ENCODE measurements around the gene SMARCA5.

SMARCA5 gene

DNA sequence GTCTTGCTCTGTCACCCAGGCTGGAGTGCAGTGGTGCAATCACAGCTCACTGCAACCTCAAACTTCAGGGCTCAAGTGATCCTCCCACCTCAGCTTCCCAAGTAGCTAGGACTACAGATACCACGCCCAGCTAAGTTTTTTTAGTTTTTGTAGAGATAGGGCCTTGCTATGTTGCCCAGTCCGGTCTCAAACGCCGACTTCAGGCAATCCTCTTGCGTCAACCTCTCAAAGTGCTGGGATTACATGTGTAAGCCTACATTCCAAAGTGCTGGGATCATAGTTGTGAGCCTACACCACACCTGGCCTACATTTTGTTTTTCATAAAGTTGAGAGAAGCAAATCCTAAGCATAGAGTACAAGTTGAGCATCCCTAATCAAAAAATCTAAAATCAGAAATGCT is 42.2 kb downstream of the SMARCA5 start:
- H3K4me3 ChIP-seq (ENCODE audit: control insufficient read depth, low read depth, low read length) = no peak overlapping the region
- no peak for TF ChIP-seq CTCF (IDR thresholded peaks at IDR 0.05; ENCODE audit: control insufficient read depth, insufficient read depth, low read depth, low read length, missing control alignments)
- DNase-seq (ENCODE audit: low read depth) = no peak

GRCh38 chr4:143558286-143558685 is 44.8 kb downstream of the SMARCA5 start:
- no peak overlapping the region for H3K4me3 ChIP-seq (ENCODE audit: control insufficient read depth, low read depth, low read length)
- no peak for DNase-seq (ENCODE audit: low read depth)
- TF ChIP-seq CTCF (IDR thresholded peaks at IDR 0.05; ENCODE audit: control insufficient read depth, insufficient read depth, low read depth, low read length, missing control alignments) = no peak

DNA sequence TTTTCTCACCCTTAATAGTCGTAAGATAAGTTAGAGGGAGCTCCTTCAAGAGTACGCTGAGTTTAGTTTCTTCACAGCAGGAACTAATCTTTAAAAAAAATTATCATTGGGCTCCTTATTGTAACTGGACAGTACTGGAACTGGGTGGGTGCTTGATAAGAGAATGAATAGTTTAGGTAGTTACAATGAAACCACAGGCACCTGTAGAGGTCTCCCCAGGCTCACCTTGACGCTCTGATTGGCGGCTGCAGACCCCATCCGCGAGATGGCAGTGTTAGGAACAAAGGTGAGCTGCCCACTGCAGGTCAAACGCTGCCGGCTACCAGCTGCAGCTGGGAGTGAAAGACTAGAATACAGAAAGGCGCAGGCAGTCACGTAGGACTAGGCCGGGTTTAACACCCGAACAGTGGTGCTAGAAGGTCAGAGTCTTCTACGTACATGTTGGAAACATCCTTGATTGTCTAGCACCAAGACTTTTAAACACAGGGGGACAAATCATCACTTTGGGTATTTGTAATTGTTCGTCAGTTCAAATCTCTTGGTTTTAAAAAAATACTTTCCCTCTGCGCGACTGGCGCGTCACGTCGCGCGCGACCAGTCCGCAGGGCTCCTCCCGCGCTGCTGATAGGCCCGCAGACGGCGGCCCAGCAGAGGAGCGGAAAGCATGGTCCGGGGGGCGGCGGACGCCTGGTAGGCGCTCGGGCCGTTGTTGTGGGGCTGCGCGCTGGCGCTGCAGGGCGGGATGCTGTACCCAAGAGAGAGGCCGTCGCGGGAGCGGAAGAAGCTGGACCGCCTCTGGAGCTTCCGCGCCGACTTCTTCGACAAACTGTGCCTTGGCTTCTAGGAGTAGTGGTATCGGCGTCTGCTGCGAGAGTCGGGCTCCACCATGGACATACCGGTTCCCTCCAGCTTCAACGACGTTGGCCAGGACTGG is 45.6 kb downstream of the SMARCA5 start:
- DNase-seq (ENCODE audit: low read depth) = peak; percentile 2
- peak; percentile 41 for TF ChIP-seq CTCF (IDR thresholded peaks at IDR 0.05; ENCODE audit: control insufficient read depth, insufficient read depth, low read depth, low read length, missing control alignments)
- H3K4me3 ChIP-seq (ENCODE audit: control insufficient read depth, low read depth, low read length) = peak overlapping the region; percentile 65

DNA sequence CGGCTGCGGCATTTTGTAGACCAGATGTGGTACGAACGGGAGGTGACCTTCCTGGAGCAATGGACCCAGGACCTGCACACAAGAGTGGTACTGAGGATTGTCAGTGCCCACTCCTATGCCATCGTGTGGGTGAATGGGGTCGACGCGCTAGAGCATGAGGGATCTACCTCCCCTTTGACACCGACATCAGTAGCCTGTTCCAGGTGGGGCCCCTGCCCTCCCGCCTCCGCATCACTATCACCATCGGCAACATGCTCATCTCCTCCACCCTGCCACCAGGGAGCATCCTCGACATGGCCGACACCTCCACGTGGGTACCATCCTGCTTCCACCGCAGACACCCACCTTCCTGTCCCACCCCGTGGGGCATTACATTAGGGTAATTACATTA is 46.2 kb downstream of the SMARCA5 start:
- DNase-seq (ENCODE audit: low read depth) = no peak

DNA sequence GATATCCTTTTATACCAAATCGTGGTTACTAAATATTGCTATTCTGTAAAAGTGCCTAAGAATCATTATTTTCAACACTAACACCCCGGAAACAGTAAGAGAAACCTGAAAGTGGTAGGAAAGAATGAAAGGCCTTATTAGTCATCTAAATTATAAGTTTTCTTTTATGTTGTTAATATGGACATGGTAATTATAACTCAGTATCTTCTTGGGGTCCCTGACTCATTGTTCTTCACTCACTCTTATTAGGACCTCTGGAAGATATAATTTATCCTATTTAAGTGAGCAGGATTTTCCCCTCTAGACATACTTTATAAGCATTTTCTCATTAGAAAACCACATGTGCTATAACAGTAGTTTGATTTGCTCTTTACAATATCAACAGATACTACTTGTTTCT is 51.0 kb downstream of the SMARCA5 start:
- no peak for TF ChIP-seq CTCF (IDR thresholded peaks at IDR 0.05; ENCODE audit: control insufficient read depth, insufficient read depth, low read depth, low read length, missing control alignments)
- no peak overlapping the region for H3K4me3 ChIP-seq (ENCODE audit: control insufficient read depth, low read depth, low read length)
- no peak for DNase-seq (ENCODE audit: low read depth)

More for the DNA sequence above, 46.2 kb downstream of the SMARCA5 start:
- H3K4me3 ChIP-seq (ENCODE audit: control insufficient read depth, low read depth, low read length) = peak overlapping the region; percentile 65
- no peak for TF ChIP-seq CTCF (IDR thresholded peaks at IDR 0.05; ENCODE audit: control insufficient read depth, insufficient read depth, low read depth, low read length, missing control alignments)

DNA sequence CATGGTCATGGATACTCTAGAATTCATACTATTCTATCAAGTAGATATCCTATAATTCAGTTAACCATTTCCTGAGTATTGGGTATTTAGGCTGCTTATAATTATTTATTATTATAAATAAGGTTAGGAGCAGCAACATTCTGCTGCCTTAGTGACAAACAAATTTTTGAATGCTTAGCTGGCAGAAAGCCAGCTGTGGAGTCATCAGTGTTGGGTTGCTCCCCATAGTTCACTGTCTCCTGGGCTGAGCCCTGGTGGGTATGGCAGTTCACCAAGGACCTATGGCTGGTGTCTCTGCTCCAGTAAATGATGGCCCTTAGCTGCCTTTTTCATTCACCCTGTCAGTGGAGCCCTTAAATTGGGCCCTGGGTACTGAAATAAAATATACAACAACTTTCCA is 61.8 kb downstream of the SMARCA5 start:
- no peak for TF ChIP-seq CTCF (IDR thresholded peaks at IDR 0.05; ENCODE audit: control insufficient read depth, insufficient read depth, low read depth, low read length, missing control alignments)
- no peak overlapping the region for H3K4me3 ChIP-seq (ENCODE audit: control insufficient read depth, low read depth, low read length)
- no peak for DNase-seq (ENCODE audit: low read depth)

Measured in AG09309 (cell line).